GM18499 (cell line): Measurements from ENCODE around the gene LMNB1.
A peak's percentile ranks its signal among the peaks of the same experiment; 100 is the strongest.
"Not testable (repeated sequence)": the region's sequence is repeated elsewhere in the genome, so short reads cannot be mapped to it uniquely, and the experiment has no call there.

ENCODE experiments used
- ATAC-seq: cut with Tn5 transposase; IDR thresholded peaks from one replicate; pipeline ENCODE4 v1.9.1; 2021; ENCODE audit warnings: moderate number of reproducible peaks; ENCODE audit not compliant: insufficient read depth, unreplicated experiment

LMNB1 gene

GRCh38 chr5:126852091-126852571 lies 75.2 kb downstream of the LMNB1 start:
- ATAC-seq = peak; percentile 85

GRCh38 chr5:126852841-126853271 lies 75.9 kb downstream of the LMNB1 start:
- no peak for ATAC-seq

- not testable (repeated sequence) for ATAC-seq
Measured at GRCh38 chr5:126853541-126854307, 76.8 kb downstream of the LMNB1 start.

GRCh38 chr5:126854526-126855110 lies 77.7 kb downstream of the LMNB1 start:
- no peak for ATAC-seq

GRCh38 chr5:126855266-126855665 lies 78.3 kb downstream of the LMNB1 start:
- ATAC-seq = no peak

GRCh38 chr5:126857472-126858410 lies 80.8 kb downstream of the LMNB1 start:
- no peak for ATAC-seq

- no peak for ATAC-seq
Measured at GRCh38 chr5:126858441-126858840, 81.5 kb downstream of the LMNB1 start.

GRCh38 chr5:126863402-126863801 lies 86.5 kb downstream of the LMNB1 start:
- ATAC-seq = no peak

- no peak for ATAC-seq
Measured at GRCh38 chr5:126864042-126864688, 87.2 kb downstream of the LMNB1 start.

- no peak for ATAC-seq
Measured at GRCh38 chr5:126865299-126865698, 88.4 kb downstream of the LMNB1 start.

- no peak for ATAC-seq
Measured at GRCh38 chr5:126866851-126867636, 90.1 kb downstream of the LMNB1 start.

- ATAC-seq = no peak
Measured at GRCh38 chr5:126868338-126869004, 91.5 kb downstream of the LMNB1 start.

- ATAC-seq = no peak
Measured at GRCh38 chr5:126869005-126869451, 92.1 kb downstream of the LMNB1 start.

- no peak for ATAC-seq
Measured at GRCh38 chr5:126871441-126871840, 94.5 kb downstream of the LMNB1 start.

GRCh38 chr5:126872561-126873354 lies 95.8 kb downstream of the LMNB1 start:
- ATAC-seq = no peak

GRCh38 chr5:126875303-126875785 lies 98.4 kb downstream of the LMNB1 start:
- ATAC-seq = no peak

GRCh38 chr5:126877602-126878001 lies 100.7 kb downstream of the LMNB1 start:
- no peak for ATAC-seq

- ATAC-seq = no peak
Measured at GRCh38 chr5:126878085-126878484, 101.1 kb downstream of the LMNB1 start.
